Lower leg skin (tissue), 4 donors: ENCODE measurements around the gene CLDND2. TPM values are rescaled to one million over a fixed set of nuclear protein-coding genes. Genes with fewer than 3 reads are reported as not detected.

Experiments used
- DNase-seq, 2 donors: peaks; one replicate each; pipeline ENCODE4 v3.0.0-alpha.2; 2019; ENCODE audit warnings: low spot score in 2 of 2
- H3K4me3 ChIP-seq: fragments of 200-600 bp; sonication (generic); 2 replicates; pipeline ENCODE4 v1.5.1; 2017; ENCODE audit warnings: mild to moderate bottlenecking, low read depth; ENCODE audit not compliant: poor library complexity, severe bottlenecking
- POLR2A ChIP-seq, 2 donors: fragments of 450-650 bp; IDR thresholded peaks; one replicate each; pipeline ENCODE4 v1.6.1; 2016 to 2017; ENCODE audit warnings: antibody characterized with exemption in 2 of 2, mild to moderate bottlenecking in 1 of 2, moderate library complexity in 1 of 2
- WGBS, 2 donors: methylation state at CpG; one replicate each; pipeline ENCODE4 v1.1.5; 2018; 5-methylcytosine and 5-hydroxymethylcytosine counted together
- intact Hi-C: fragments of 100-400 bp; cut with DNase I; formaldehyde crosslinking; loops from one replicate; pipeline ENCODE4 v1.15.0; 2023; ENCODE audit warnings: low total_unique reads
- total RNA-seq, 4 donors: library from RNA; depleted of rRNA; stranded (reverse); fragments of >200 nt; gene quantifications; one replicate each; pipeline ENCODE4 v1.1.0, GENCODE V29; 2016
- TF ChIP-seq, protein P1 (sequence below), 3 donors: fragments of 450-650 bp; IDR thresholded peaks; one replicate each; pipeline ENCODE4 v1.5.1; 2016; ENCODE audit warnings: antibody characterized with exemption in 3 of 3, mild to moderate bottlenecking in 3 of 3, moderate library complexity in 2 of 3

The CLDND2 gene
- total RNA-seq, 4 donors from 2014 or later = 1.8 TPM; not detected in 3

DNA sequence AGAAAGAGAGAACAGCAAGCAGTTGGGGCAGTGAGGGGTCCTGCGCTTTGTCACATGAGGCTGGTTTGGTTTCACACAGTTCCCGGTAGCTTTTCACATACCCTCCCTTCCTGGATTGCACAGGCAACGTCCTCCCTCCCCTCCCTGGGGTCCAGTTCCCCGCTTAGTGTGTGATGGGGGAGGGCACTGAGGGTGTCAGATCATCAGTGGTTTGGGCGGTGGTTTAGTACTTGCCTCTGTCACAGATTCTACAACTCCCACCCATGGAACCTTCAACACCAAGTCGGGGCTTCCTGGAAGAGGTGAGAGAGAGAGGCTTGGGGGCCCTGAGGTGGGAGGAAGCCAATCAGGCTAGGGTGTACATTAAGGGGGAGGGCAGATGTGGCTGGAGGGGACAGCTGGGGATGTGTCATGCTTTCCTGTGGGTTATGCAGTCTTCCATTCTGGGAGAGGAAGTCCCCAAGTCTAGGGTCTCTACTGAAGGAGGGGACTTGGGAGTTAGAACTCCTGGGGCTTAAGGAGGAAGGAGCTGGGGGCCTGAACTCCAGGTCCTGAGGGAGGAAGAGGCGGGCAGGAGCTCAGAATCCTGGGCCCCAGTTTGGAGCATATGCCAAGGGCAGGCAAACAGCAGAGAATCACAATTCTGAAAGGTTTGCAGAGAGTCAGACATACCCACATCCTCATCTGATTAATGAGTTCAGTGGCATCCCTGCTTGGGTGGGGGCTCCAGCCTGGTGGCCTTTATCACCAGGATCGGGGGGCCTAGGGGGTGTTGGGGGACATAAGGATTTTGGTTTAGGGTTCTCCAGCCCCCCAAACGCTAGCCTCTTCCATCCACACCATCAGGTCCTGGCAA lies 4.1 kb upstream of the CLDND2 start, which contains the start of gene NKG7:
NKG7 (minus strand) TSS at position 6 of the 856 bp plus-strand sequence. CDS start 119 bp downstream, outside the sequence.
- DNase-seq = no peak
- TF ChIP-seq POLR2A (IDR thresholded peaks at IDR 0.05) = no peak
- TF ChIP-seq, protein P1, sequence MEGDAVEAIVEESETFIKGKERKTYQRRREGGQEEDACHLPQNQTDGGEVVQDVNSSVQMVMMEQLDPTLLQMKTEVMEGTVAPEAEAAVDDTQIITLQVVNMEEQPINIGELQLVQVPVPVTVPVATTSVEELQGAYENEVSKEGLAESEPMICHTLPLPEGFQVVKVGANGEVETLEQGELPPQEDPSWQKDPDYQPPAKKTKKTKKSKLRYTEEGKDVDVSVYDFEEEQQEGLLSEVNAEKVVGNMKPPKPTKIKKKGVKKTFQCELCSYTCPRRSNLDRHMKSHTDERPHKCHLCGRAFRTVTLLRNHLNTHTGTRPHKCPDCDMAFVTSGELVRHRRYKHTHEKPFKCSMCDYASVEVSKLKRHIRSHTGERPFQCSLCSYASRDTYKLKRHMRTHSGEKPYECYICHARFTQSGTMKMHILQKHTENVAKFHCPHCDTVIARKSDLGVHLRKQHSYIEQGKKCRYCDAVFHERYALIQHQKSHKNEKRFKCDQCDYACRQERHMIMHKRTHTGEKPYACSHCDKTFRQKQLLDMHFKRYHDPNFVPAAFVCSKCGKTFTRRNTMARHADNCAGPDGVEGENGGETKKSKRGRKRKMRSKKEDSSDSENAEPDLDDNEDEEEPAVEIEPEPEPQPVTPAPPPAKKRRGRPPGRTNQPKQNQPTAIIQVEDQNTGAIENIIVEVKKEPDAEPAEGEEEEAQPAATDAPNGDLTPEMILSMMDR (IDR thresholded peaks at IDR 0.05) = no peak
- intact Hi-C loops = no loop called here
- no peak within 1 kb of the TSS for H3K4me3 ChIP-seq
- WGBS, 2 donors = 53 to 55% methylated on average over 9 of the region's 9 CpGs

DNA sequence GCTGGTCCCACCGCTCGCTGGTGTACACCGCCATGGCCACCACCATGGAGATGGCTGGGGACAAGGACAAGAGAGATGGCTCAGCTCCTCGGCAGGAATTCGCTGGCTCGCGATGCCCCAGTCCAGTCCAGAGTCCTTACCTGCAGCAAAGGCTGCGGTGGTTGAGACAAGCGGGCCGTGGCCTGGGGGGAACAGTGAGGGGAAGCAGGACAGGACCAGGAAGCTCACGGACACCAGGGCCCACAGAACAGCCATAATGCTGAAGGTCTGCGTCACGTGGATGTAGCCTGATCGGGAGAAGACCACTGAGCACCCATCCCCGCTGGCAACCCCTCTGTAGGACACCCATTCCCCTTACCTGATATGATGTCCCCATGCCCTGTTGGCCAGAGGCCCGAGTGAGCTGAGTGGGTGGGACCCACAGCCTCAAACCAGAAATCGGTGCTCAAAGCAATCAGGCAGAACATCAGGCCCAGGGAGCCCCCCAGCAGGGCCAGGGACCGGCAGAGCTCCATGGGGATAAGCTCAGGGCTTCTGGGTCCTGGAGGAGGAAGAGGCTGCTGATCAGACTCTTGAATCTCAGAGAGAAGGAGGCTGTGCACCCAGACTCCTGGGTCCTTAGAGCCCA lies 3.3 kb upstream of the CLDND2 start:
- intact Hi-C loops = no loop called here
- TF ChIP-seq POLR2A (IDR thresholded peaks at IDR 0.05) = no peak
- TF ChIP-seq, protein P1 (IDR thresholded peaks at IDR 0.05) = no peak
- DNase-seq = no peak
- H3K4me3 ChIP-seq = no peak overlapping the region
- WGBS, 2 donors = 86 to 87% methylated on average over 15 to 18 of the region's 18 CpGs

DNA sequence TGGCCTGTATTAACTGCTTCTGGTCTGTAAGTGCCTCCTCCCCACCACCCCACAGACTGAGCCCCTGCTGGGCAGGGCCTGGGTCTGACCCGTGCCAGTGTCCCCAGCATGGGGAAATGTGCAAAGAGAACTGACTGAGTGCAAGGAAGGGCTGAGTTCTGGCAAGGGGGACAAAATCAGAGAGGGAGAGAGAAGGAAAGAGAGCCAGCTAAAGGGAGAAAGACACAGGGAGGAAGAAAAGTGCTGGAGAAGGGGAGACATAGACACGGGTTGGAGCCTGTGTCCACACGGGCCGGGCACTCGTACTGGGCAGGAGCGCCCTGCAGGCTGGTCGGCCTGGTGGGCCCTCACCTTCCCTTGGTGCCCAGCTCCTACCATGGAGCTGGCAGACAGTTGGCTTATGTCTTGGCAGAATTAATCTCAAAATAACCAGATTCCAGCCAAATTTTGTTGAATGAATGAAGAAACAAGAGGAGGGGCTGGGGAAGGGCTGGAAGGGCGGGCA lies 2.4 kb upstream of the CLDND2 start:
- 72 to 80% methylated on average over 8 of the region's 8 CpGs for WGBS, 2 donors
- no peak for TF ChIP-seq POLR2A (IDR thresholded peaks at IDR 0.05)
- TF ChIP-seq, protein P1 (IDR thresholded peaks at IDR 0.05) = no peak
- no peak for DNase-seq
- intact Hi-C loops = no loop called here
- no peak overlapping the region for H3K4me3 ChIP-seq

DNA sequence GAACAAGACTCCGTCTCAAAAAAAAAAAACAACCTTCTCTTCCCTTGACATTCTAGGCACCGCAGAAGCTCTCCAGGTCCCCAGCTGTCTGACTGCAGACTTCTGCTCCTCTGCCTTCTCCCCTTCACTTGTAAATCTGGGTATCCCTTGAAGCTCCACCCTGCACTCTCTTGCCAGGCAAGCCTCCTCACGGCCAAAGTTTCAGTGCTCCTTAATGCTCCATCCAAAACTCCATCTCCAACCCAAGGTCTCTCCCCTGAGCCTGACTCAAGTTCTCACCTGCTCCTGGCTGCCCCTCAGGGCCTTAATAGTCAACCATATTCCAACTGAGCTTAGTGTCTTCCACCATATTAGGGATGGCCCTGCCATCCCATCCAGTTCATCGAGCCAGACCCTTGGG lies 1.4 kb upstream of the CLDND2 start:
- H3K4me3 ChIP-seq = no peak overlapping the region
- WGBS, 2 donors = 63 to 68% methylated on average over 4 of the region's 4 CpGs
- intact Hi-C loops = no loop called here
- TF ChIP-seq, protein P1 (IDR thresholded peaks at IDR 0.05) = no peak
- TF ChIP-seq POLR2A (IDR thresholded peaks at IDR 0.05) = no peak
- no peak for DNase-seq

DNA sequence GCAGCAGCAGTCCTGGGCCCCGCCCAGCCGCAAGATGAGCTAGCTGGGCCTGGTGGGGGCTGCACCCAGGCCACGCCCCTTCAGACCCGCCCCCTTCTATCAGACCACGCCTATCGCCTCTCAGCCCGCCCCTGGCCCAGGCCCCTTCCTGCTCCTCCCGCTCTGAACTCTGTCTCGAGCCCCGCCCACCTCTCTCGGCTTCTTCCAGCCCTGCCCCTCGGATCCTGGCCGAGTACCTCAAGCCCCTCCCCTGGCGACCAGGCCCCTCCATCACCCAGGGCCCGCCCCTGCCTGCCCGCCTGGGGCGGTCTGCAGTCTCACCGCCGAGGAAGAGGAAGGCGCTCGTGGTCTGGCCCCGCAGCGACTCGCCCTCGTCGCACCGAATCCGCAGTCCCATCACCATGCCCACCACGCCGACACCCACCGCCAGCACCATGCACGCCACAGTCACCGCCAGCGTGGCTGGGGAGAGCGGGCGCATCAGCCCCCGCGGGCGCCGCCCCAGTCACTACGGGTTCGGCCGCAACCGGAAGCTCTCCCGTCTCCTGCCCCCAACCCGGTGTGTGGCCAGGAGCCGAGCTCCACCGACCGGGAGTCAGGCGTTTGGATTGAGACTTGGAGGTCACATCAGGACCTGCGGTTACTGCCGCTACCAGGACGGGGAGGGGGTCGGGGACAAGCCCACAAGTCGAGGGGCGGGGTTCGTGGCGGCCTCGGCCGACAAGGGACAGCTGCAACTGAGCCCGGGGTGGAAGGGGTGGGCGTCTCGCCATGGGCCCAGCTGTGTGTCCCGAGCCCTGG lies 1.0 kb downstream of the CLDND2 start:
- H3K4me3 ChIP-seq = peak overlapping the region; percentile 70
- WGBS, 2 donors = 3% methylated on average over 27 to 35 of the region's 64 CpGs
- intact Hi-C loops = no loop called here
- TF ChIP-seq POLR2A (IDR thresholded peaks at IDR 0.05) = no peak
- TF ChIP-seq, protein P1 (IDR thresholded peaks at IDR 0.05) = no peak
- peak; percentile 99 to 100 for DNase-seq
